HG03575 (cell line): ENCODE results near the gene ATP8B2.
"Not testable (repeated sequence)": the region's sequence is repeated elsewhere in the genome, so short reads cannot be mapped to it uniquely, and the experiment has no call there.

ENCODE experiments used
- ATAC-seq: cut with Tn5 transposase; IDR thresholded peaks from one replicate; pipeline ENCODE4 v1.9.1; 2021; ENCODE audit not compliant: unreplicated experiment, insufficient number of reproducible peaks, low FRiP score; ENCODE audit errors: extremely low read depth

Gene ATP8B2

DNA sequence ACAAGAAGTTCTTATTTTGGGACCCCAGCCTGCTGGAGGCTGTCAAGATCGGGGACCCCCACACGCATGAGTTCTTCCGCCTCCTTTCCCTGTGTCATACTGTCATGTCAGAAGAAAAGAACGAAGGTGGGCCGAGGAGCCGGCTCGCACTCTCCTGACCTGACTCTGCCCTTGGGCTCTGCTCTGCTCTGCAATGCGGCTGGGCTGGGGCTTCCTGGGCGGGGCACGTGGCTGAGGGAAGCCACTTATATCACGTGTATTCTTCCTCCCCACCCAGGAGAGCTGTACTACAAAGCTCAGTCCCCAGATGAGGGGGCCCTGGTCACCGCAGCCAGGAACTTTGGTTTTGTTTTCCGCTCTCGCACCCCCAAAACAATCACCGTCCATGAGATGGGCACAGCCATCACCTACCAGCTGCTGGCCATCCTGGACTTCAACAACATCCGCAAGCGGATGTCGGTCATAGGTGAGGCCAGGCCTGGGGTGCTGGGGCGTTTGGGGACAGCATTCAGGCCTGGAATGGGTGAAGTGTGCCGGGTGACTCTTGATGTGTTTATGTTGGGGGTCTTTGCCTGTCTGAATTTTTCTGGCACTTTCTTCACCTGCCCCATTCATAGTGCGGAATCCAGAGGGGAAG, 17.6 kb downstream of the ATP8B2 start:
- no peak for ATAC-seq

DNA sequence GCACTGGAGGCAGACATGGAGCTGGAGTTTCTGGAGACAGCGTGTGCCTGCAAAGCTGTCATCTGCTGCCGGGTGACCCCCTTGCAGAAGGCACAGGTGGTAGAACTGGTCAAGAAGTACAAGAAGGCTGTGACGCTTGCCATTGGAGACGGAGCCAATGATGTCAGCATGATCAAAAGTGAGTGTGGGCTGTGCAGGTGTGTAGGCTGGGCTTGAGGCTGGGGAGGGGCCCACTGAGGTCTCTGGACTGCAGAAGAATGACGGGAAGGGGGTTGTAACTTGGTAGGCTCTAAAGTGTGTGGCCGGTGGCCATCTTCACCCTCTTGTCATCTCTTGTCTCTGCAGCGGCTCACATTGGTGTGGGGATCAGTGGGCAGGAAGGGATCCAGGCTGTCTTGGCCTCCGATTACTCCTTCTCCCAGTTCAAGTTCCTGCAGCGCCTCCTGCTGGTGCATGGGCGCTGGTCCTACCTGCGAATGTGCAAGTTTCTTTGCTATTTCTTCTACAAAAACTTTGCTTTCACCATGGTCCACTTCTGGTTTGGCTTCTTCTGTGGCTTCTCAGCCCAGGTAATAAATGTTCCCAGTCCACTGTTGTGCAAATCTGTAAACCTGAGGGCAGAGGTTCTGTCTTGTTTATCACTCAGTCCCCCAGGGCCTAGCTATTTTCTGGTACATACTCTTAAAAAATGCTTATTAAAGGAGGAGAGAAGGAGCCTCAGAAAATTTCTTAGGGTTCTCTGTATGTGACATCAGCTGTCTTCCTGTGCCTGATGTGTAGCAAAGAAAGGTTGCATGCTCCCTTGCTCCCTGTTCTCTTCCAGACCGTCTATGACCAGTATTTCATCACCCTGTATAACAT, 19.9 kb downstream of the ATP8B2 start:
- ATAC-seq = no peak

DNA sequence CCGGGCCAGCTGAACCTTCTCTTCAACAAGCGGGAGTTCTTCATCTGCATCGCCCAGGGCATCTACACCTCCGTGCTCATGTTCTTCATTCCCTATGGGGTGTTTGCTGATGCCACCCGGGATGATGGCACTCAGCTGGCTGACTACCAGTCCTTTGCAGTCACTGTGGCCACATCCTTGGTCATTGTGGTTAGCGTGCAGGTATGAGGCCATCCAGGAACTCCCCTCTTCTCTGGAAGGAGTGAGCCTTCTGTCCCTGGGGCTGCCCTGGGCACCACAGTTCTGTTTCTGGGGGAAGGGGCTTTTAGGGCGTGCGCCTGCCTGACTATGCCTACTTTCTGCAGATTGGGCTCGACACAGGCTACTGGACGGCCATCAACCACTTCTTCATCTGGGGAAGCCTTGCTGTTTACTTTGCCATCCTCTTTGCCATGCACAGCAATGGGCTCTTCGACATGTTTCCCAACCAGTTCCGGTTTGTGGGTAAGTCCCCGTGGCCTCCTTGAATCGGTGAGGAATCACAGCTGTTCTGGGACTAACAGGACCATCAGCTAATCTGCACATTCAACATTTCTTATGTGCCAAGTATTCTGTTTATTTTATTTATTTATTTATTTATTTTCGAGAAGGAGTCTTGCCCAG, 21.1 kb downstream of the ATP8B2 start:
- no peak for ATAC-seq

DNA sequence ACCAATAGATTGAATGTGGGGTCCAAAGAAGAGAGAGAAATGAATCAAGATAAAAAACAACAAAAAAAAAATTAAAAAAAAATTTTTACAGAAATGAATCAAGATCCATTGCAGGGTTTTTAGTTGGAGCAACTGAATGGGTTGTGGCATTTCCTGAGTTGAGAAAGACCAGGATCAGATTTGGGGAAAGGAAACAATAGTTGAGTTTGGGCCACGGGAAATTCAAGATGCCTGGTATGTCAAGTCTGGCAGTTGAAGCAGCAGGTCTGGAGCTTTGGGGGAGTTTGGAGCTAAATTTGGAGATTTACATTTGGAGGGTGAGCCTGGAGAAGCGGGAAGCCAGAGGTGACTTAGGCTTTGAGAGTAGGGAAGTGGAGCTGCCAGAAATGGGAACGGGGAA, 22.6 kb downstream of the ATP8B2 start:
- no peak for ATAC-seq

DNA sequence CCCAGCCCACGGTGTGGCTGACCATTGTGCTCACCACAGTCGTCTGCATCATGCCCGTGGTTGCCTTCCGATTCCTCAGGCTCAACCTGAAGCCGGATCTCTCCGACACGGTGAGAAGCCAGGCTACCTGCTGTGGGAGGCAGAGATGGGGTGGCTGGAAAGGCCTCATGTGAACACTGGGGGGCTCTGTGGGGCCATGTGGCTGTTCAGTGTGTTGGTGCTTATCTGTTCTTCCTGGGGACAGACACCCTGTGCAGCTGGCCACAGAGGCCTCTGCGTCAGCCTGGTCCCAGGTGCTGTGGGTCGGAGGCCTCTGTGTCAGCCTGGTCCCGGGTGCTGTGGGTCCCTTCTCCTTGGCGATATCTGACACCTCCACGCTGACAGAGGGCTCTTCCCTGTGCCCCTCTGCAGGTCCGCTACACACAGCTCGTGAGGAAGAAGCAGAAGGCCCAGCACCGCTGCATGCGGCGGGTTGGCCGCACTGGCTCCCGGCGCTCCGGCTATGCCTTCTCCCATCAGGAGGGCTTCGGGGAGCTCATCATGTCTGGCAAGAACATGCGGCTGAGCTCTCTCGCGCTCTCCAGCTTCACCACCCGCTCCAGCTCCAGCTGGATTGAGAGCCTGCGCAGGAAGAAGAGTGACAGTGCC, 23.2 kb downstream of the ATP8B2 start:
- no peak for ATAC-seq

DNA sequence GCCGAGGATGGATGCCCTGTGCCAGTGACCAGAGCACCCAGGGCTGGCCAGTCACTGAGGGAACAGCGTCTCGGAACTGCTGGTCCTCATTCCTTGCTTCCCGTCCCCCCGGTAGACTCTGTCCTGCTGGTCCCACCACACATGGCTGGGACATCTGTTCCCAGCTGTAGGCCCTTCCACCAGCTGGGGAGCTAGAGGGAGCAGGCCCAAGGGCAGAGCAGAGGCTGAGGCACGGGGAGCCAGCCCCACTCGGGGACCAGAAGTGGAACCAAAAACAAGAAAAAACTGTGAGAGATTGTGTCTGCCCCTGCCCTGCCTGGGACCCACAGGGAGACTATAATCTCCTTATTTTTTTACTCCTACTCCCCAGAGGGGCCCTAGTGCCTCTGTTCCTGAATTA, 23.8 kb downstream of the ATP8B2 start:
- ATAC-seq = no peak

DNA sequence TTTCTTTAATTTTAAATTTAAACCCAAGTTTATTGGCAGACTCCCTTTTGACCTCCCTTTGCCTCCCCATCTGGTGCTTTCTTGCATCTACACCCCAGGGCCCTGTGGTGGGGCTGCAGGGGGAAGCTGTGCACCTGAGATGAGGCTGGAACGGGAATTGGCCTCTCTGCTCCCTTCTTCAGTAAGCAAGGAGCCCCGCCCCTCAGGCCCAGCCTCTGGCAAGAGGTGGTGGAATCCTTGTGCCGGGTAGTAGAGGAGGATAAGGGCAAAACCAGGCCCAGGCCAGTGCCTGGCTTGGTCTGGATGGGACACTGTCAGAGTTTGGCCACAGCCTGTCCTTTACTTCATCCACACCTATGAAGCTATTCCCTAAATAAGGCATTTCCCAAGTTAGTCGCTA, 25.1 kb downstream of the ATP8B2 start:
- ATAC-seq = no peak

DNA sequence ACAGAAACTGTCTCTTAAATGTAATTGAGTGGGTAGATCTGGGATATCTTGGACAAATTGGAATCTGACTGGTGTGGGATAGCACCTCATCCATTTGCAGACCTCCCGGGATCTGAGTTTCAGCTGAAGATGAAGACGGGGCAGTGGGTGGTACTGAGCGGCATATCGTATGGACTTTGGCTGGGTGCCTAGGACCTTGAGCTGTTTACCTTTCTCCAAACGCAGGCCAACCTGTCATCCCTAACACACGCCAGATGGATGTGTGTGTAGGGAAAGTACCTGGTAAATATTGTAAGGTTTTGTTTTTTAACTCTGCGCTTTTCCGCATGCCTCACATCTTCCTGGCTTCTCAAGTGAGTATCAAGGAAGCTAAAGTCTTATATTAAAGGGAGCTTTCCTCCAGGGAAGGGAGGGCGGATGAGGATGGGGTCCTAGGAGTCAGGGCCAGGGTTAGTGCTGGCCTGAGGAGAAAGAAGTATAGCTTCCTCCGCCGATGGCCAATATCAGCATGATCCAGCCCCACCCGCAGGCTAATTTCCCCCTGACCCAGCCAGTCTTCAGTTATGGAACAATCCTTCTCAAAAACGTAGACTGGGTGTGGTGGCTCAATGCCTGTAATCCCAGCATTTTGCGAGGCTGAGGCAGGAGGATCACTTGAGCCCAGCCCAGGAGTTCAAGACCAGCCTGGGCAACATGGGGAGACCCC, 26.2 kb downstream of the ATP8B2 start:
- ATAC-seq = no peak

DNA sequence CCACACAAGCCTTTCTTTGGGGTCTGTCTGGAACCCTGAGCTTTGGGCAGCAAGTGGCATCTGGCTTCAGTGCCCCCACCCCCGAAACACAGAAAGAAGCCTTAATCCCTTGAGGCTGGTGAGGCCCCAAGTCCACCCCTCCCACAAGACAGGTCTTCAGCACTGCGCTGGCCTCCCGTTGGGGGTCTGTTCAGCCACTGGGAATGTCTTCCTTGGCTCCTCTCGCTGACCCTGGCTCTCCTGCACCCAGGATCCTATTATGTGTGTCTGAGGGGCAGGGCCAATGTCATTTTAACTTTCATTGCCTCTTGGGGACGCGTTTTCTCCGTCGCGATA, 26.9 kb downstream of the ATP8B2 start:
- ATAC-seq = no peak

DNA sequence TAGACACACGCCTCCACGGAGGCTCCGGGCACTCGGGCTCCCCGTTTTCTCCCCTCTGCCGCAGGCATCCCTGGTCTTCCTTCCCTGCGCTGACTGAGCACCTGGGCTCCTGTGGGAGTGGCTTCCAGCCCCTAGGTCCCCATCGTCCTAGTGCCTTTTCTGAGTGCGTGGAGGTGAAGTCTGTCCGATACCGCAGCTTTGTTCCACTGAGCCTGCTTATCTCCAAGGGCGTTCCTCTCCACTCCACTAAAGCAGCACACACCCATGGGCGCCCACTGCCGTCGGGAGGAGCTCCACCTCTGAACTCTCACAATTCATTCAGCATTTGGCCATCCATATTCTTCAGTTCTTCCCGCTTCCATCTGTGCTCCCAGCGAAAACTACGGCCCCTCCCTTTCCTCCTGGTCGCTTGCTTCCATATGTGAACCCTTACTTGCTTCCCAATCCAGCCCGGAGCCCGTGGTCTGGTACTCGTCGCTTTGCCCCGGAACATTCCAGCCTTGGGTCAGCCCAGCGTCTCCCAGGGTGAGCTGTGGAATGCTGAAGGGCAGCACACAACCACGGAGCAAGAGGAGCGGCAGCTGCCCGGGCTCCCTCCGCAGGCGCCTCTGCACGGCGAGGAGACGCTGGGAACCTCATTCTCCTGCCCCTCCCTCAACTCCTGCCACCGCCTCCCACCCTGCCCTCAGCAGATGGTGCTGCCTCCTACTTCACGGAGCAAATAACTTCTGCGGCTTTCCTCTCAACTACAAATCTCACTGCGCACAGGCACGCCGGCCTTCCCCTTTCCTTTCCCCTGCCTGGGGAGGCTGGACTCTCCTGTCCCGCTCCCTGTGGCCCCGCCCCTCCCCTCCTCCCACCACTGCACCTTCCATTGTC, 27.5 kb downstream of the ATP8B2 start:
- no peak for ATAC-seq

DNA sequence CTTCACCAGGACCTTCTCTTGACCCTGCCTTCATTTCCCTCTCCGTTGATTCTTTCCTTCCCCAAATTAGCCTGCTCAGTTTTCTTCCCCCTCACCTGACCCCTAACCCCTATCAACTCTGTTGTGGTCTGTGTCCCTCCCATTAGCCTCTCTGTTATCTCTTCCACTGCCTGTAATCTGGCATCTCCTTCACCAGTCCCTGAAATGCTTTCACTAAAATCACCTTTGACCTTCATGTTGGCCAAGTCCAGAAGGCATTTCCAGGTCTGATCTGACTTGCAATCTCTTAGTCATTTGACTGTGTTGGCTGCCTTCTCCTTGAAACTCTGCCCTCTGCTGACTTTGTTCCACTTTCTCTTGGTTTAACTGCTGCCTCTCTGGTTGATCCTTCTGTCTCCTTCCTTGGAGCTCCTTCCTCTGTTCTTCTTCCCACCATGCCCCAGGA, 28.2 kb downstream of the ATP8B2 start:
- ATAC-seq = no peak

DNA sequence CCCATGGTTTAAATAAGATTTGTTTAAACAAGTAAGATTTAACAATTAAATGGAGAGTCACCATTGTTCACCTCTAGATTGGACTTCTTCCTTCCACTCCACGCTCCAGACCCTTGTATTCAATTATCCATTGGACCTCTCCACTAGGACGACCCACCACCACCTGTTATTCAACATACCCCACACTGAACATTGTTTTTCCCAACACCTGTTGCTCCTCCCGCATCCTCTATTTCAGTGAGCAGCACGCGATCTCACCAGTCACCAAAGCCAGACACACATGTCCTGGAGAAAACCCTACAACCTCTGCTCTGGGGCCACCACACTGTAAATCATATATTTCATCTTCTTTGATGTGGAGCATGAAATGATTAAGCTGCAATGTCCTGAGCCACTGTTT, 28.6 kb downstream of the ATP8B2 start:
- ATAC-seq = no peak

DNA sequence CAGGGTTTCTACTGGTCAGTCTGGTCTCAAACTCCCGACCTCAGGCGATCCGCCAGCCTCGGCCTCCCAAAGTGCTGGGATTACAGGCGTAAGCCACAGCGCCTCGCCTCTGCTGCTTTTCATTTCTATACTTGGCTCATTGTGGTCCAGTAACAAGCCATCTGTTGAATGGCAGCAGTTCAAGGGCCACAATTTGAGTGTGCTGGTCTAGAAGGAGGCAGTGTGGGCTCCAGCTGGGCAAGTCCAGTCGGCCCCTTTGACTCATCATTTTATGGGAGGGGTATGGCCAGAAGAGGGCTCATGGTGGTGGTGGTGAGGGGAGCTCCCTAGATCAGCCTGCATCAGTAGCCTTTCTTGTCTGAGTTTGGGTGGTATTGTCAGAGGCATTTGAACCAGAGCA, 33.2 kb downstream of the ATP8B2 start:
- ATAC-seq = no peak

DNA sequence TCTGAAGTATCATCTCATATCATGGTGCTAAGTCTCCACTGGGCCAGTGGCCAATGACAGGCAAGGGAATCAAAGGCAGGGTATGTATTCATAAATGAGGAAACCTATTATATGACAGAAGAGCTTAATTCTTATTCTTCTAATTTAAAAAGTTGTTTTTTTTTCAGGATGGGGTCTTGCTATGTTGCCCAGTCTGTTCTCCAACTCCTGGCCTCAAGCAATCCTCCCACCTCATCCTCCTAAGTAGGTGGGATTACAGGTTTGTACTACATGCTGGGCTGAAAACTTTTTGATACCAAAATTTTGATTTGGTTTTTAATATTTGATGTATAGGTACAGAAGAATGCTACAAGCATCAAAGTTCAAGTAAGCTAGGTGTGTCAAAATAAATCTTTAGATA, 35.0 kb downstream of the ATP8B2 start:
- no peak for ATAC-seq

DNA sequence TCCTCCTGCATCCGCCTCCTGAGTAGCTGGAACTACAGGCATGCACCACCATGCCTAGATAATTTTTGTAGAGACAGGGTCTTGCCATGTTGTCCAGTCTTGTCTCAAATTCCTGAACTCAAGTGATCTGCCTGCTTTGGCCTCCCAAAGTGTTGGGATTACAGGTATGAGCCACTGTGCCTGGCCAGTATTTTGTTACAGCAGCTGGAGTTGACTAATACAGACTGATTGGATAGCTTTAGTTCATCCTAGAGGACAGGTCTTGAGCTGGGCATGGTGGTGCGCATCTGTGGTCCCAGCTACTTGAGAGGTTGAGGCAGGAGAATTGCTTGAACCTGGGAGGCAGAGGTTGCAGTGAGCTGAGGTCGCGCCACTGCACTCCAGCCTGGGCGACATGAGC, 35.6 kb downstream of the ATP8B2 start:
- ATAC-seq = not testable (repeated sequence)

DNA sequence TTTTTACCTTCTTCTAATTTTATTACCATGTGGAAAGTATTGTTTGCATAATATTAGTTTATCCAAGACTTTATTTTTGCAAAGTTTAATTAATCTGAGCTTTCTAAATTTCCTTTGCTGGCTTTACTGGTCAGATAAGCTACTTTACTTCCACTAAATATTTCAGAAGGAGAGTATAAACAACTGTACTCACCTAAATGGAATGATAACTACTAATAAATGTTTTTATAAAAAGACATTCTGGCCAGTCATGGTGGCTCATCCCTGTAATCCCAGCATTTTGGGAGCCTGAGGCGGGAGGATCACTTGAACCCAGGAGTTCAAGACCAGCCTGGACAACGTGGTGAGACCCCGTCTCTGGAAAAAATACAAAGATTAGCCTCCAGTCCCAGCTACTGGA, 36.0 kb downstream of the ATP8B2 start:
- ATAC-seq = no peak

DNA sequence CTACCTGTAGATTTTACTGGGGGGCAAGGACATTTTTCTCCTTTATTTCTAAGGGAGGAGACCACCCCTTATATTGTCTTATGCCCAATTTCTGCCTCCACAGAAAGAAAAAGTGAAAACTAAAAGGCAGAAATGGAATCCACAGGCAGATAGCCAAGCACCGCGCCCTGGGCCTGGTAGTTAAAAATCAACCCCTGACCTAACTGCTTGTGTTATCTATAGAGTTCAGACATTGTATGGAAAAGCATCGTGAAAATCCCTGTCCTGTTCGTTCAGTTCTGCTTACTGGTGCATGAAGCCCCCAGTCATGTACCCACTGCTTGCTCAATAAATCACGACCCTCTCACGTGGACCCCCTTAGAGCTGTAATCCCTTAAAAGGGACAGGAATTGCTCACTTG, 46.1 kb downstream of the ATP8B2 start:
- no peak for ATAC-seq

DNA sequence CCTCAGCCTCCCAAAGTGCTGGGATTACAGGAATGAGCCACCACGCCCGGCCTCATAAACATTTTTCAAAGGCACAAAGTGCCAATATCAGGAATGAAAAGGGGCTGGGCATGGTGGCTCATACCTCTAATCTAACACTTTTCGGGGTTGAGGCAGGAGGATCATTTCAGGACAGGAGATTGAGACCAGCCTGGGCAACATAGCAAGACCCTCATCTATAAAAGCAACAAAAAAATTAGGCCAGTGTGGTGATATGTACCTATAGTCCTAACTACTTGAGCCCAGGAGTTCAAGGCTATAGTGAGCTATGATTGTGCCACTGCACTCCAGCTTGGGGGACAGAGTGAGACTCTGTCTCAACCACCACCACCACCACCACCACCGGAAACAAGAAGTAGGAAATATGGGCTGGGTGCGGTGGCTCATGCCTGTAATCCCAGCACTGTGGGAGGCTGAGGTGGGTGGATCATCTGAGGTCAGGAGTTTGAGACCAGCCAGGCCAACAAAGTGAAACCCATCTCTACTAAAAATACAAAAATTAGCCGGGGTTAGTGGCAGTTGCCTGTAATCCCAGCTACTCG, 48.5 kb downstream of the ATP8B2 start:
- not testable (repeated sequence) for ATAC-seq
